LNCaP clone FGC (cell line): ENCODE data around the gene ZNF423.

ENCODE experiments used
- DNase-seq: peaks from one replicate; pipeline ENCODE4 v3.0.0-alpha.2; 2011; ENCODE audit warnings: low read depth
- H3K4me3 ChIP-seq: 2 replicates; pipeline ENCODE4 v1.5.1; 2011; ENCODE audit warnings: mild to moderate bottlenecking, low read depth, low read length, control low read depth
- TF ChIP-seq, protein P1 (sequence below): IDR thresholded peaks from 2 replicates; pipeline ENCODE4 v1.5.1; 2012; ENCODE audit warnings: mild to moderate bottlenecking; ENCODE audit not compliant: control insufficient read depth, insufficient read depth; ENCODE audit errors: extremely low read depth

ZNF423 gene

DNA sequence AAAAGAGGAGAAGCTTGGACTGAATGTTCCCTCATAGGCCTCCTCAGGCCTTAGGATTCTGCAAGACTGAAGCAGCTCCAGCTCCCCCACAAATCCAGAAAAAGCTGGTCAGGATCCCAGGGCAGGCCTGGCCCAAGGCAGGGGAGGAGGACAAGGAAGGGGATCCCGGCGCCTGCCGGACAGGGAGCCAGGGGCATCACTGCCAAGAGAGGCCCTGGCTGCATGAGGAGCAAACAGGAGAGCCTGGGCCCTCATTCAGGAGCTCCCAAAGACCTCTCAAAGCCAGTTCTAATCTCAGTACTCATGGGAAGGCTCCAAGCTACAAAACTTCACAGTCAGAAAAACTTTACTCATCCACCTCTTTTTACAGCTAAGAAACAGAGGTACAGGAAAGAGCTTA lies 67.3 kb downstream of the ZNF423 start:
- no peak for DNase-seq

GRCh38 chr16:49786926-49787557 lies 68.9 kb downstream of the ZNF423 start:
- no peak overlapping the region for H3K4me3 ChIP-seq
- TF ChIP-seq, protein P1, sequence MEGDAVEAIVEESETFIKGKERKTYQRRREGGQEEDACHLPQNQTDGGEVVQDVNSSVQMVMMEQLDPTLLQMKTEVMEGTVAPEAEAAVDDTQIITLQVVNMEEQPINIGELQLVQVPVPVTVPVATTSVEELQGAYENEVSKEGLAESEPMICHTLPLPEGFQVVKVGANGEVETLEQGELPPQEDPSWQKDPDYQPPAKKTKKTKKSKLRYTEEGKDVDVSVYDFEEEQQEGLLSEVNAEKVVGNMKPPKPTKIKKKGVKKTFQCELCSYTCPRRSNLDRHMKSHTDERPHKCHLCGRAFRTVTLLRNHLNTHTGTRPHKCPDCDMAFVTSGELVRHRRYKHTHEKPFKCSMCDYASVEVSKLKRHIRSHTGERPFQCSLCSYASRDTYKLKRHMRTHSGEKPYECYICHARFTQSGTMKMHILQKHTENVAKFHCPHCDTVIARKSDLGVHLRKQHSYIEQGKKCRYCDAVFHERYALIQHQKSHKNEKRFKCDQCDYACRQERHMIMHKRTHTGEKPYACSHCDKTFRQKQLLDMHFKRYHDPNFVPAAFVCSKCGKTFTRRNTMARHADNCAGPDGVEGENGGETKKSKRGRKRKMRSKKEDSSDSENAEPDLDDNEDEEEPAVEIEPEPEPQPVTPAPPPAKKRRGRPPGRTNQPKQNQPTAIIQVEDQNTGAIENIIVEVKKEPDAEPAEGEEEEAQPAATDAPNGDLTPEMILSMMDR, result no peak
- no peak for DNase-seq

More for the DNA sequence above, 67.3 kb downstream of the ZNF423 start:
- no peak overlapping the region for H3K4me3 ChIP-seq
- TF ChIP-seq, protein P1, result no peak

DNA sequence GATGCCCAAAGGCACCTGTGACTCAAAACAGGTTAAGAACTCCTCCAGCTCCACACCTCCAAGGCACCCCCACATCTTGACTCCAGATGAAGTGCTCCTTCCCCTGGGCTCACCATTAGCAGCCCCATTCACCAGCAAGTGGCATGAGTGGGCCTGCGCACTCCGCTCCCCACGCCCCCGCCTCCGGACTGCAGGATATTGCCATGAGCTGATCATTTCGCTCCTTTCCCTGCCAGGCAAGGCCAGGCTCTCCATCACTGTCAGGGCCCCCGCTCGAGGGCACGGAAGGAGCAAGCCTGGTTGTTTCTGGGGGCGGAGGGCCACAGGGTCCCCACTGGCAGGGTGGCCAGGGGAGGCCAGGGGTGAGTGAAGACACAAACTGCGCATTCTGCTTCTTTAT lies 69.9 kb downstream of the ZNF423 start:
- DNase-seq, result no peak

DNA sequence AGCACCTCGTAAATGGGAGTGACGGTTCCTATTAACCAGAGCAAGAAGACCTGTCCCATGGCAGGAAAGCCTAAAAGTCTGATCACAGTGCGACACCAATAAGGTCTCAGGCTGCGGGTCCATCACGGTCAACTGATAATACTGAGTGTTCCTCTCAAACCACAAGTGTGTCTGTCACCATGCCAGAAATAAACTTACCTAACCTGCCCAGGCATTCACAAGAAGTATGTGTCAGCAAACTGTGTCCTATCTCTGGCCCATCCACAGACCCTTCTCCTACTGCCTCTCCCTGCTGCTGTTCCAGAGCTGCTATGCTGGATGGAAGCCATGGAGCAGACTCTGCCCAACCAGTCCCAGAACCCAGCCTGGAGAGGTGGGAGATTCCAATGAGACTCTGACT lies 73.5 kb downstream of the ZNF423 start:
- no peak overlapping the region for H3K4me3 ChIP-seq
- peak; percentile 50 for DNase-seq
- TF ChIP-seq, protein P1, result no peak

More for the DNA sequence above, 69.9 kb downstream of the ZNF423 start:
- TF ChIP-seq, protein P1, result no peak
- no peak overlapping the region for H3K4me3 ChIP-seq

GRCh38 chr16:49781401-49781800 lies 74.5 kb downstream of the ZNF423 start:
- DNase-seq, result no peak
- no peak overlapping the region for H3K4me3 ChIP-seq
- TF ChIP-seq, protein P1, result no peak

- H3K4me3 ChIP-seq, result no peak overlapping the region
- DNase-seq, result no peak
- TF ChIP-seq, protein P1, result no peak
These were observed 75.5 kb downstream of the ZNF423 start for GRCh38 chr16:49780433-49780832.

GRCh38 chr16:49779979-49780378 lies 75.9 kb downstream of the ZNF423 start:
- TF ChIP-seq, protein P1, result no peak
- H3K4me3 ChIP-seq, result no peak overlapping the region
- DNase-seq, result no peak
